ENCODE results near the gene ANKS1B. TPM values are rescaled to one million over a fixed set of nuclear protein-coding genes. Genes with fewer than 3 reads are reported as not detected.
A peak's percentile ranks its signal among the peaks of the same experiment; 100 is the strongest.
"Not testable (repeated sequence)": the region's sequence is repeated elsewhere in the genome, so short reads cannot be mapped to it uniquely, and the experiment has no call there.

The ANKS1B gene
- polyA plus RNA-seq, 6 donors from 2014 or later = not detected

- Mint-ChIP-seq H3K27ac (no peak overlapping the region), H3K36me3 (no peaks in the 10 kb centered on the region), H3K9me3 (no peaks in the 10 kb centered on the region), H3K4me3 (no peak overlapping the region), H3K27me3 (no peaks in the 10 kb centered on the region), H3K4me1 (no peaks in the 10 kb centered on the region)
- no peak for DNase-seq
- ATAC-seq (ENCODE audit: low read depth in 2 of 2) = no peak
Measured at GRCh38 chr12:99810718-99811593, 173.8 kb downstream of the ANKS1B start.

GRCh38 chr12:99809909-99810308 lies 174.8 kb downstream of the ANKS1B start:
- H3K4me1 Mint-ChIP-seq = no peaks in the 10 kb centered on the region
- no peak overlapping the region for H3K27ac Mint-ChIP-seq
- DNase-seq (no peak), ATAC-seq (ENCODE audit: low read depth in 2 of 2) (no peak)
- peaks cover 0 to 1% (median 0%) of the 10 kb centered on the region in 3 donors for H3K27me3 Mint-ChIP-seq
- H3K36me3 Mint-ChIP-seq = no peaks in the 10 kb centered on the region
- no peaks in the 10 kb centered on the region for H3K9me3 Mint-ChIP-seq
- H3K4me3 Mint-ChIP-seq = no peak overlapping the region

DNA sequence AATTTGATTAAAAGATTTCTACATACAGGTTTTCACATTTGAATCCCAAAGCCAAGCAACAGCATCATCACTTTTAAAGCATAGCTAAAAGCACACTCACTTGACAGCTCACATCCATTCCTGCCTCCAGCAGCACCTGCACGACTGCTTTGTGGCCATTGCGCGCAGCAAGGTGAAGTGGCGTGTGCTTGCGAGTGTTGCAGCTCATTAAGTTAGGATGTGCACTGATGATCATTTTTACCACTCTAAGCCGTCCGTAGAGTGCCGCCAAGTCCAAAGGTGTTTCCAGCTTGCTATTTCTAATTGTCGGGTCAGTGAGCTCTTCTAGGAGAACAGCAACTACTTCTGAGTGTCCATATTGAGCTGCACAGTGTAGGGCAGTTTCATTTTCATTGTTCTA lies 178.4 kb downstream of the ANKS1B start:
- H3K27me3 Mint-ChIP-seq = peaks cover 0 to 4% (median 0%) of the 10 kb centered on the region in 3 donors
- H3K27ac Mint-ChIP-seq = no peak overlapping the region
- DNase-seq (no peak), ATAC-seq (ENCODE audit: low read depth in 2 of 2) (no peak)
- no peaks in the 10 kb centered on the region for H3K36me3 Mint-ChIP-seq
- H3K4me1 Mint-ChIP-seq = no peaks in the 10 kb centered on the region
- H3K4me3 Mint-ChIP-seq = no peak overlapping the region
- peaks cover 0 to 2% (median 0%) of the 10 kb centered on the region in 7 donors for H3K9me3 Mint-ChIP-seq

DNA sequence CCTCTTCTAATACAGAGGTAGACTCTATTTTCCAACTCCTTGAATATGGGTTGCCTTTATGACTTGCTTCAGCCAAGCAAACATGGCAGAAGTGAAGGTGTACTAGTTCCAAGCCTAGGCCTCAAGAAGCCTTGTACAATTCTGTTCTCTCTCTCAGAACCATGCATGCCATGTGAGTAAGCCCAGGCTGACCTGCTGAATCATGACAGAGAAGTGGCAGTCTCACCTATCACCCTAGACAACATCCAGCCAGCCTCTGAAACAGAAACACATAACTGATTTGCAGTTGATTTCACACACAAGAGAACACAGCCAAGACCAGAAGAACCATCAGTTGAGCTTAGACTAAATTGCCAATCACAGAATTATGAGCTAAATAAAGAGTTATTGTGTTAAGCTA lies 180.0 kb downstream of the ANKS1B start:
- Mint-ChIP-seq H3K36me3 (no peaks in the 10 kb centered on the region), H3K4me1 (no peaks in the 10 kb centered on the region), H3K27ac (no peak overlapping the region), H3K27me3 (peaks cover 0 to 4% (median 0%) of the 10 kb centered on the region in 3 donors), H3K9me3 (peaks cover 0 to 2% (median 0%) of the 10 kb centered on the region in 7 donors), H3K4me3 (no peak overlapping the region)
- DNase-seq (no peak), ATAC-seq (ENCODE audit: low read depth in 2 of 2) (no peak)

GRCh38 chr12:99800605-99801004 lies 184.1 kb downstream of the ANKS1B start:
- Mint-ChIP-seq H3K9me3 (peaks cover 0 to 6% (median 0%) of the 10 kb centered on the region in 7 donors), H3K36me3 (no peaks in the 10 kb centered on the region), H3K27ac (no peak overlapping the region), H3K4me1 (no peaks in the 10 kb centered on the region), H3K4me3 (no peak overlapping the region), H3K27me3 (peaks cover 0 to 4% (median 0%) of the 10 kb centered on the region in 3 donors)
- DNase-seq = no peak
- no peak for ATAC-seq (ENCODE audit: low read depth in 2 of 2)

DNA sequence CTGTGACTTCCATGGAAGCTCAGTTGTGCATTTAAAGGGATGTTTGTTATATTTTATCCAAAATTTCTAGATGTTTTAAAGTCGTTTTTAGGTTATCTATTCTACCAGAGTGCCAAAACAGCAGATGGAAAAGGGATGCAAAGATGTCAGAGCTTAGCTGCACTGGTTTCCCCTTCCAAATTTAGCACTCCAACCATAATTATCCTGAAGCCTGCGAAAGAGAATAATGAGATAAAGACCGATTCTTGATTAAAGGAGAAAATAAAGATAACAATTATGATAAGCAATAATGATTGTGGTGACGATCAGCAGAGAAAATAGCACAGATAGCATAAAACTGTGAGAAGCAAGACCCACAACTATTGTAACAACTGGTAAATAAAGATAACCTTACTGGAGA lies 186.8 kb downstream of the ANKS1B start:
- not testable (repeated sequence) for DNase-seq; H3K36me3 Mint-ChIP-seq; H3K4me3 Mint-ChIP-seq; ATAC-seq (ENCODE audit: low read depth in 2 of 2); H3K27me3 Mint-ChIP-seq; H3K4me1 Mint-ChIP-seq; H3K27ac Mint-ChIP-seq
- H3K9me3 Mint-ChIP-seq = peaks cover 0 to 11% (median 5%) of the 10 kb centered on the region in 7 donors

DNA sequence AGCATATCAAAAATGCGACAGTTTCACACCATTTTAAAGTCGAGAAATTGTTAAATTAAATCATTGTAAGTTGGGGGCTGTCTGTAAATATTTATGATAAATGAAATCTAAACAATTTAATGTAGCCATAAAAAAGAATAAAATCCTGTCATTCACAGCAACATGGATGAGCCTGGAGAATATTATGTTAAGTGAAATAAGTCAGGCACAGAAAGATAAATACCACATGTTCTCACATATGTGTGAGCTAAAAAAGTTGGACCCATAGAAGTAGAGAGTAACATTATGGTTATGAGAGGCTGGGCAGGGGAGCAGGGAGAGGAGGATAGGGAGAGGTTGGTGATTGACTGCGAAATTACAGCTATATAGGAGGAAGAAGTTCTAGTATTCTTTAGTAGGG lies 201.3 kb downstream of the ANKS1B start:
- DNase-seq (no peak), ATAC-seq (ENCODE audit: low read depth in 2 of 2) (no peak)
- no peaks in the 10 kb centered on the region for H3K4me1 Mint-ChIP-seq
- H3K27ac Mint-ChIP-seq = no peak overlapping the region
- H3K9me3 Mint-ChIP-seq = peaks cover 0 to 11% (median 0%) of the 10 kb centered on the region in 7 donors
- no peak overlapping the region for H3K4me3 Mint-ChIP-seq
- no peaks in the 10 kb centered on the region for H3K27me3 Mint-ChIP-seq
- H3K36me3 Mint-ChIP-seq = peaks cover 0 to 5% of the 10 kb centered on the region in 2 donors

- Mint-ChIP-seq H3K4me1 (no peaks in the 10 kb centered on the region), H3K4me3 (no peak overlapping the region)
- ATAC-seq (ENCODE audit: low read depth in 2 of 2) = no peak
Measured at GRCh38 chr12:99772274-99772673, 212.5 kb downstream of the ANKS1B start.

DNA sequence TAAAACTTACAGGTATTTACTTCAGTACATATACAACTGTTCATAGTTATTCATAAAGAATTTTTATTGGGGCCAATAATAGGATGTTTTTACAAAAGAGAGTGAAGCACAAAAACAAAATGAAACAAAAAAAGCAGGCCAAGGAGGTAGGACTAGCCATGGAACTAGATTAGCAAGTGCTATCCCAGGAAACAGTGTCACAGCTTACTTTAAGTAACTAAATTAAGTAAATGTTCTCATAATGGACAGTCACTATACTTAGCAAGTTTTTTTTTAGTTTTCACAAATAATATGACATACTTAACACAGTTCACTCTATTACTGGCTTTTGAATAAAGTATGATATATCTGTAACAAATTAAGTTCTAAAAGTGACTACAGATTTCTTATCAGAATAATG lies 213.1 kb downstream of the ANKS1B start:
- no peak overlapping the region for H3K27ac Mint-ChIP-seq
- ATAC-seq (ENCODE audit: low read depth in 2 of 2) (no peak), DNase-seq (no peak)
- H3K27me3 Mint-ChIP-seq = no peaks in the 10 kb centered on the region
- H3K4me1 Mint-ChIP-seq = no peaks in the 10 kb centered on the region
- no peaks in the 10 kb centered on the region for H3K36me3 Mint-ChIP-seq
- H3K4me3 Mint-ChIP-seq = no peak overlapping the region
- no peaks in the 10 kb centered on the region for H3K9me3 Mint-ChIP-seq

More at GRCh38 chr12:99772274-99772673, 212.5 kb downstream of the ANKS1B start:
- Mint-ChIP-seq H3K9me3 (peaks cover 0 to 2% (median 0%) of the 10 kb centered on the region in 7 donors), H3K27ac (no peak overlapping the region), H3K27me3 (no peaks in the 10 kb centered on the region), H3K36me3 (no peaks in the 10 kb centered on the region)
- DNase-seq = no peak

GRCh38 chr12:99769396-99769980 lies 215.2 kb downstream of the ANKS1B start:
- Mint-ChIP-seq H3K27me3 (peaks cover 0 to 4% (median 0%) of the 10 kb centered on the region in 3 donors), H3K36me3 (no peaks in the 10 kb centered on the region), H3K27ac (peak overlapping the region in 1 of 6 donors; percentile 3), H3K4me3 (no peak overlapping the region), H3K4me1 (no peaks in the 10 kb centered on the region), H3K9me3 (peaks cover 0 to 2% (median 0%) of the 10 kb centered on the region in 7 donors)
- DNase-seq (no peak), ATAC-seq (ENCODE audit: low read depth in 2 of 2) (no peak)

GRCh38 chr12:99768758-99769157 lies 216.0 kb downstream of the ANKS1B start:
- Mint-ChIP-seq H3K4me3 (no peak overlapping the region), H3K27me3 (peaks cover 0 to 4% (median 0%) of the 10 kb centered on the region in 3 donors), H3K36me3 (no peaks in the 10 kb centered on the region), H3K27ac (no peak overlapping the region), H3K4me1 (no peaks in the 10 kb centered on the region), H3K9me3 (peaks cover 0 to 2% (median 0%) of the 10 kb centered on the region in 7 donors)
- no peak for ATAC-seq (ENCODE audit: low read depth in 2 of 2)
- DNase-seq = no peak

GRCh38 chr12:99767809-99768208 lies 216.9 kb downstream of the ANKS1B start:
- peaks cover 0 to 4% (median 0%) of the 10 kb centered on the region in 3 donors for H3K27me3 Mint-ChIP-seq
- DNase-seq (no peak), ATAC-seq (ENCODE audit: low read depth in 2 of 2) (no peak)
- no peak overlapping the region for H3K27ac Mint-ChIP-seq
- H3K9me3 Mint-ChIP-seq = peaks cover 0 to 6% (median 2%) of the 10 kb centered on the region in 7 donors
- H3K4me1 Mint-ChIP-seq = no peaks in the 10 kb centered on the region
- no peak overlapping the region for H3K4me3 Mint-ChIP-seq
- no peaks in the 10 kb centered on the region for H3K36me3 Mint-ChIP-seq

GRCh38 chr12:99766408-99766807 lies 218.3 kb downstream of the ANKS1B start:
- no peaks in the 10 kb centered on the region for H3K36me3 Mint-ChIP-seq
- DNase-seq = no peak
- no peak overlapping the region for H3K27ac Mint-ChIP-seq
- H3K4me1 Mint-ChIP-seq = no peaks in the 10 kb centered on the region
- H3K4me3 Mint-ChIP-seq = no peak overlapping the region
- H3K9me3 Mint-ChIP-seq = peaks cover 0 to 6% (median 2%) of the 10 kb centered on the region in 7 donors
- no peak for ATAC-seq (ENCODE audit: low read depth in 2 of 2)
- peaks cover 0 to 4% (median 0%) of the 10 kb centered on the region in 3 donors for H3K27me3 Mint-ChIP-seq

Data from naive B cell (primary cell).